ENCODE results near the gene ZNF197. TPM values are rescaled to one million over a fixed set of nuclear protein-coding genes. Genes with fewer than 3 reads are reported as not detected.

Gene ZNF197
- total and polyA plus RNA-seq, 2 donors (not counting 1 experiment from before 2014, with no cell fraction given), result 4.4 to 16.9 TPM

Other genes starting within 250 kb of the ZNF197 start
- gene ZNF445, start 147.4 kb upstream of the ZNF197 start, total RNA-seq, result 28.1 and 29.7 TPM in 2 replicates
- 2.5 and 2.6 TPM in 2 replicates for gene ZNF445, start 147.4 kb upstream of the ZNF197 start, polyA plus RNA-seq
- 8.0 and 8.5 TPM in 2 replicates for gene ZKSCAN7, start 69.8 kb upstream of the ZNF197 start, total RNA-seq
- 2.9 and 3.4 TPM in 2 replicates for gene ZKSCAN7, start 69.8 kb upstream of the ZNF197 start, polyA plus RNA-seq
- 7.5 and 8.7 TPM in 2 replicates for gene ZNF660, start 40.1 kb upstream of the ZNF197 start, total RNA-seq
- 0.49 and 0.92 TPM in 2 replicates for gene ZNF660, start 40.1 kb upstream of the ZNF197 start, polyA plus RNA-seq
- 12.1 and 16.6 TPM in 2 replicates for gene ZNF35, start 23.7 kb downstream of the ZNF197 start, total RNA-seq
- gene ZNF35, start 23.7 kb downstream of the ZNF197 start, polyA plus RNA-seq, result 1.4 and 2.5 TPM in 2 replicates
- gene ZNF502, start 87.6 kb downstream of the ZNF197 start, total RNA-seq, result 5.4 and 5.5 TPM in 2 replicates
- 1.4 and 1.9 TPM in 2 replicates for gene ZNF502, start 87.6 kb downstream of the ZNF197 start, polyA plus RNA-seq
- 6.1 and 7.2 TPM in 2 replicates for gene ZNF501, start 104.6 kb downstream of the ZNF197 start, total RNA-seq
- 0.79 and 1.1 TPM in 2 replicates for gene ZNF501, start 104.6 kb downstream of the ZNF197 start, polyA plus RNA-seq
- 29.4 and 32.4 TPM in 2 replicates for gene KIAA1143, start 136.6 kb downstream of the ZNF197 start, total RNA-seq
- gene KIAA1143, start 136.6 kb downstream of the ZNF197 start, polyA plus RNA-seq, result 5.3 and 7.1 TPM in 2 replicates
- gene KIF15, start 136.8 kb downstream of the ZNF197 start, total RNA-seq, result 1.4 and 2.2 TPM in 2 replicates
- gene KIF15, start 136.8 kb downstream of the ZNF197 start, polyA plus RNA-seq, result 0.28 and 0.36 TPM in 2 replicates
- gene TMEM42, start 236.9 kb downstream of the ZNF197 start, total RNA-seq, result 22.6 and 22.7 TPM in 2 replicates
- gene TMEM42, start 236.9 kb downstream of the ZNF197 start, polyA plus RNA-seq, result 28.7 and 32.4 TPM in 2 replicates
- not detected in 2 replicates for gene TGM4, start 249.6 kb downstream of the ZNF197 start, total RNA-seq
- not detected in 2 replicates for gene TGM4, start 249.6 kb downstream of the ZNF197 start, polyA plus RNA-seq